GM12892 (cell line): ENCODE results near the gene NRXN3.

ENCODE experiments used
- POLR2A ChIP-seq: IDR thresholded peaks from 2 replicates; pipeline ENCODE4 v1.6.1; 2011; ENCODE audit warnings: low read depth, low read length, control low read depth
- POLR2AphosphoS5 ChIP-seq: IDR thresholded peaks from 2 replicates; pipeline ENCODE4 v1.6.1; 2011; ENCODE audit warnings: low read depth, low read length, control low read depth
- TAF1 ChIP-seq: IDR thresholded peaks from 2 replicates; pipeline ENCODE4 v1.6.1; 2011; ENCODE audit warnings: low read depth, mild to moderate bottlenecking, control low read depth, low read length, borderline replicate concordance

GRCh38 chr14:78633752-78634151 is 463.6 kb downstream of the NRXN3 start:
- no peak for TF ChIP-seq TAF1
- no peak for TF ChIP-seq POLR2A
- no peak for TF ChIP-seq POLR2AphosphoS5
